ENCODE measurements around the gene NUB1.

The NUB1 gene

DNA sequence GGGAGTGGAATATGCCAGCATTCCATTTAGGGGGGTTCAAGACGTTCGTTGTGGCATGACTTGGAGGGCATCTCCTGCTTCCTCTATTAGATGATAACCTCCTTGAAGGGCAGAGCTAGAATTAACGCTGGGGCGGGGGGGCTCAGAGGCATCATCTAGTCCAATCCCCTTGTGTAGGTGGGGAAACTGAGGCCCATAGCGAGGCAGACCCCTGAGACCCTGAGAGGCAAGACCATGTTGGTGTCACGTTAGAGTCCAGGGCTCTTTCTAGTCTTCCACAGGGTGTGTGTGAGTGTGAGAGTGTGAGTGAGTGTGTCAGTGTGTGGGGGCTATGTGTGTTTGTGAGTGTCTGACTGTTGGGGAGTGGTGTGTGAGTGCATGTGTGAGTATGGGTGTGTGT is 29.3 kb upstream of the NUB1 start:
- in situ Hi-C loops (cut with HindIII; ENCODE audit: low pct_ligation_motif_present, low sequenced_read_pairs) = no loop called here
- Histone ChIP-seq H3K27me3 (replicated peaks) (no peaks in the 10 kb centered on the region), H3K4me3 (ENCODE audit: low read depth, low read length) (no peak overlapping the region), H3K27ac (no peak overlapping the region), H3K36me3 (replicated peaks) (no peaks in the 10 kb centered on the region)
- DNase-seq = no peak
- TF ChIP-seq, protein P1, sequence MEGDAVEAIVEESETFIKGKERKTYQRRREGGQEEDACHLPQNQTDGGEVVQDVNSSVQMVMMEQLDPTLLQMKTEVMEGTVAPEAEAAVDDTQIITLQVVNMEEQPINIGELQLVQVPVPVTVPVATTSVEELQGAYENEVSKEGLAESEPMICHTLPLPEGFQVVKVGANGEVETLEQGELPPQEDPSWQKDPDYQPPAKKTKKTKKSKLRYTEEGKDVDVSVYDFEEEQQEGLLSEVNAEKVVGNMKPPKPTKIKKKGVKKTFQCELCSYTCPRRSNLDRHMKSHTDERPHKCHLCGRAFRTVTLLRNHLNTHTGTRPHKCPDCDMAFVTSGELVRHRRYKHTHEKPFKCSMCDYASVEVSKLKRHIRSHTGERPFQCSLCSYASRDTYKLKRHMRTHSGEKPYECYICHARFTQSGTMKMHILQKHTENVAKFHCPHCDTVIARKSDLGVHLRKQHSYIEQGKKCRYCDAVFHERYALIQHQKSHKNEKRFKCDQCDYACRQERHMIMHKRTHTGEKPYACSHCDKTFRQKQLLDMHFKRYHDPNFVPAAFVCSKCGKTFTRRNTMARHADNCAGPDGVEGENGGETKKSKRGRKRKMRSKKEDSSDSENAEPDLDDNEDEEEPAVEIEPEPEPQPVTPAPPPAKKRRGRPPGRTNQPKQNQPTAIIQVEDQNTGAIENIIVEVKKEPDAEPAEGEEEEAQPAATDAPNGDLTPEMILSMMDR (IDR thresholded peaks at IDR 0.05; ENCODE audit: low read depth, low read length, missing control alignments) = no peak

DNA sequence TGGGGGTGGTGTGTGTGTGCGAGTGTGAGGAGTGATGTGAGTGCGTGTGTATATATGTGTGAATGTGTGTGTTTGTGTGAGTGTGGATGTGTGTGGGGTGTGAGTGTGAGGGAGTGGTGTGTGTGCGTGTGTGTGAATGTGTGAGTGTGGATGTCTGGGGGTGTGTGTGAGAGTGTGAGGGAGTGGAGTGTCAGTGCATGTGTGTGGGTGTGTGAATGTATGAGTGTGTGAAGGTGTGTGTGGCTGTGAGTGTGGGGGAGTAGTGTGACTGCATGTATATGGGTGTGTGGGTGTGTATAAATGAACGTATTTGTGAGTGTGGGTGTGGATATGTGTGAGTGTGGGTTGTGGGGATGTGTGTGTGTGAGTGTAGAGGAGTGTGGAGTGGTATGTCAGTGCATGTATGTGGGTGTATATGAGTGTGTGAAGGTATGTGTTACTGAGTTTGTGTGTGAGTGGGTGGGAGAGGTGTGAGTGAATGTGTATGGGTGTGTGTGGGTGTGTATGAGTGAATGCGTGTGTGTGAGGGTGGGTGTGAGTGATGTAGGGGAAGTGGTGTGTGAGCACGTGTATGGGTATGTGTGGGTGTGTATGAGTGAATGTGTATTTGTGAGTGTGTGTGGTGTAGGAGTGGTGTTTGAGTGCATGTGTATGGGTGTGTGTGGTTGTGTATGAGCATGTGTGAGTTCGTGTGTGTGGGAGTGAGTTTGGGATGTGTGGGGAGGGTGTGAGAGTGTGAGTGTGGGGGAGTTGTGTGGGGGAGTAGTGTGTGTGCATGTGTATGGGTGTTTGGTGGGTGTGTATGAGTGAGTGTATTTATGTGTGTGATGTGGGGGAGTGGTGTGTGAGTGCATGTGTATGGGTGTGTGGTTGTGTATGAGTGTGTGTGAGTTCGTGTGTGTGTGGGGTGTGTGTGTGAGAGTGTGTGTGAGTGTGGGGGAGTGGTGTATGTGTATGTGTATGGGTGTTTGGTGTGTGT is 28.5 kb upstream of the NUB1 start:
- Histone ChIP-seq H3K27ac (no peak overlapping the region), H3K4me3 (ENCODE audit: low read depth, low read length) (no peak overlapping the region), H3K27me3 (replicated peaks) (no peaks in the 10 kb centered on the region), H3K36me3 (replicated peaks) (no peaks in the 10 kb centered on the region)
- in situ Hi-C loops (cut with HindIII; ENCODE audit: low pct_ligation_motif_present, low sequenced_read_pairs) = no loop called here
- DNase-seq = no peak
- TF ChIP-seq, protein P1 (IDR thresholded peaks at IDR 0.05; ENCODE audit: low read depth, low read length, missing control alignments) = no peak

DNA sequence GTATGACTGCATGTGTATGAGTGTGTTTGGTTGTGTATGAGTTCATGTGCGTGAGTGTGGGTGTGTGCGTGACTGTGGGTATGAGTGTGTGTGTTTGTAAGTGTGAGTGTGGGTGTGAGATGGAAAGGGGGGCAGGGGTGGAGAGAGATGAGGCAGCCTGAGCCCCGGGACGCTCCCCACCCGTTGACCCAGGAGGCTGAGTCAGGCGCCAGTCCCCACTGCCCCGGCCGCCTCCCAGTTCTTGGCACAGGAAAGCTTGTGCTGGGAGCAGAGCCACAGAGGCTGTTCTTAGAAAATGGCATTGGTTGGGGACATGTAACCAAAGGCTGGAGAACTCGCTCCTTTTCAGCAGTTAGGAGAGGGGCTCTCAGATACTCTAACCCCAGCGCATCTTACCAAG is 27.8 kb upstream of the NUB1 start:
- TF ChIP-seq, protein P1 (IDR thresholded peaks at IDR 0.05; ENCODE audit: low read depth, low read length, missing control alignments) = no peak
- Histone ChIP-seq H3K4me3 (ENCODE audit: low read depth, low read length) (no peak overlapping the region), H3K27ac (no peak overlapping the region), H3K36me3 (replicated peaks) (no peaks in the 10 kb centered on the region), H3K27me3 (replicated peaks) (no peaks in the 10 kb centered on the region)
- in situ Hi-C loops (cut with HindIII; ENCODE audit: low pct_ligation_motif_present, low sequenced_read_pairs) = no loop called here
- DNase-seq = peak; percentile 23

DNA sequence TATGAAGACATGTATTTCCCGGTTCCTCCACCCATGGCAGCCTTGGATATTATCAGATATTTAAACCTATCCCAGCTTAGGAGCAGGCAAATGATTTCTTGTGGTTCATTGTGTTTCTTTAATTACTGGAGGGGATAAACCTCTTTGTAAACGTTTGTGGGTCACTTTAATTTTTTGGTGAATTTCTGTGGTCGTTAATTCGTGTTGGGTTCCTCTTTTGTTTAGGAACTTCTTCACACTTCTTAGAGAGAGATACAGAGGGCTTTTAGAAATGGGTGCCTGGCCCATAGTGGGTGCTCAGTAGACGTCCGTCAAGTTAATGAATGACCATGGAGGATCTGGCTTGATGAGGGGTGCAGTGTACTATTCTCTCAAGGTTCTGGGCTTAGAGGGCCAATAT is 27.2 kb upstream of the NUB1 start:
- H3K27me3 ChIP-seq (replicated peaks) = no peaks in the 10 kb centered on the region
- H3K4me3 ChIP-seq (ENCODE audit: low read depth, low read length) = no peak overlapping the region
- no peak overlapping the region for H3K27ac ChIP-seq
- TF ChIP-seq, protein P1 (IDR thresholded peaks at IDR 0.05; ENCODE audit: low read depth, low read length, missing control alignments) = no peak
- in situ Hi-C loops (cut with HindIII; ENCODE audit: low pct_ligation_motif_present, low sequenced_read_pairs) = no loop called here
- DNase-seq = no peak
- no peaks in the 10 kb centered on the region for H3K36me3 ChIP-seq (replicated peaks)

DNA sequence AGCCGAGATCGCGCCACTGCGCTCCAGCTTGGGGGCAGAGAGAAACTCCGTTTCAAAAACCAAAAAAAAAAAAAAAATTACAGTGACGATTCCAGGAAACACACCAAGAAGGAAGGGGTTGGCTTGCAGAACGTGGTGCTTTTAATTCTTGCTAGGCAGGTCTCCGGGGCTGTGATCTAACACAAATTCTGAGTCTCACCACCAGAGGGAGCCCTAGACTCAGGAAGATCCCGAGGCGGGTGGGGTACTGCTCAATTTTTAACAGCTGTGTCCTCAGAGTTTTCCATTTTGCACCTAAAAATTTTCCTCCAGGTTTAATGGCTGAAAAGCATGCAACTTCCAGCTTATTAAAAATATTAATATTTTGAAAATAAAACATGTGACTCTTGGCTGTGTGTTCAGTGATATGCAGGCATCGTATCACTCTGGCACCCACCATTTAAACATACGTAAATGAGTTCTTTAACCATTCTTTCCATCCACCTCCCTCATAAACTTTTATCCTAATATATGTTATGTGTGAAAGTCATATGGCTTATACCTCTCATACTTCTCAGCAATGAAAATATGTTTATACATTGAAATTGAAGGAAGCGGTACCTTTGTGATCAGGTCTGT is 26.5 kb upstream of the NUB1 start:
- H3K27ac ChIP-seq = no peak overlapping the region
- H3K36me3 ChIP-seq (replicated peaks) = no peaks in the 10 kb centered on the region
- H3K27me3 ChIP-seq (replicated peaks) = no peaks in the 10 kb centered on the region
- in situ Hi-C loops (cut with HindIII; ENCODE audit: low pct_ligation_motif_present, low sequenced_read_pairs) = no loop called here
- TF ChIP-seq, protein P1 (IDR thresholded peaks at IDR 0.05; ENCODE audit: low read depth, low read length, missing control alignments) = peak; percentile 85
- H3K4me3 ChIP-seq (ENCODE audit: low read depth, low read length) = no peak overlapping the region
- DNase-seq = peak; percentile 60
